Activated B cell treated with CpG ODN at 0.5 μM for 24 hours (primary cell): ENCODE data around the gene SHISA7. TPM values are rescaled to one million over a fixed set of nuclear protein-coding genes. Genes with fewer than 3 reads are reported as not detected.

Experiments used
- ATAC-seq: fragments of 200-7000 bp; cut with Tn5 transposase; one replicate; pipeline ENCODE4 v1.10.0; 2021; ENCODE audit warnings: low read depth, mild to moderate bottlenecking, moderate library complexity
- CTCF ChIA-PET: fragments of 350-600 bp; sonication (Branson Sonifier 250); formaldehyde crosslinking; loops from one replicate; lab custom pipeline; 2021; ENCODE audit warnings: antibody characterized with exemption; lab: Charles Lee
- POLR2A ChIA-PET: fragments of 350-600 bp; sonication (Branson Sonifier 250); formaldehyde crosslinking; loops from one replicate; lab custom pipeline; 2021; ENCODE audit warnings: antibody characterized with exemption; lab: Charles Lee
- DNase-seq: peaks from one replicate; pipeline ENCODE4 v3.0.0; 2022
- H3K27ac Mint-ChIP-seq: one replicate; pipeline ENCODE4 v1.8.0; 2020; ENCODE audit warnings: mixed read lengths
- H3K27me3 Mint-ChIP-seq: one replicate; pipeline ENCODE4 v1.8.0; 2021; ENCODE audit warnings: mixed read lengths
- H3K36me3 Mint-ChIP-seq: one replicate; pipeline ENCODE4 v1.8.0; 2021; ENCODE audit warnings: low read depth, mixed read lengths
- H3K4me1 Mint-ChIP-seq: one replicate; pipeline ENCODE4 v1.8.0; 2021; ENCODE audit warnings: mixed read lengths
- H3K4me3 Mint-ChIP-seq: one replicate; pipeline ENCODE4 v1.8.0; 2020; ENCODE audit warnings: mild to moderate bottlenecking, mixed read lengths
- H3K9me3 Mint-ChIP-seq: one replicate; pipeline ENCODE4 v1.8.0; 2020; ENCODE audit warnings: mixed read lengths
- CTCF ChIP-seq: fragments of 200-600 bp; IDR thresholded peaks from one replicate; pipeline ENCODE4 v1.8.0; 2022; ENCODE audit warnings: antibody characterized with exemption, mild to moderate bottlenecking
- intact Hi-C: fragments of 100-400 bp; cut with micrococcal nuclease; formaldehyde crosslinking; loops from one replicate; pipeline ENCODE4 v1.15.1; 2024
- total RNA-seq: library from RNA; stranded (reverse); gene quantifications from 2 replicates; pipeline ENCODE4 v1.2.3, GENCODE V29; 2022

The SHISA7 gene
- total RNA-seq = not detected in 2 replicates

DNA sequence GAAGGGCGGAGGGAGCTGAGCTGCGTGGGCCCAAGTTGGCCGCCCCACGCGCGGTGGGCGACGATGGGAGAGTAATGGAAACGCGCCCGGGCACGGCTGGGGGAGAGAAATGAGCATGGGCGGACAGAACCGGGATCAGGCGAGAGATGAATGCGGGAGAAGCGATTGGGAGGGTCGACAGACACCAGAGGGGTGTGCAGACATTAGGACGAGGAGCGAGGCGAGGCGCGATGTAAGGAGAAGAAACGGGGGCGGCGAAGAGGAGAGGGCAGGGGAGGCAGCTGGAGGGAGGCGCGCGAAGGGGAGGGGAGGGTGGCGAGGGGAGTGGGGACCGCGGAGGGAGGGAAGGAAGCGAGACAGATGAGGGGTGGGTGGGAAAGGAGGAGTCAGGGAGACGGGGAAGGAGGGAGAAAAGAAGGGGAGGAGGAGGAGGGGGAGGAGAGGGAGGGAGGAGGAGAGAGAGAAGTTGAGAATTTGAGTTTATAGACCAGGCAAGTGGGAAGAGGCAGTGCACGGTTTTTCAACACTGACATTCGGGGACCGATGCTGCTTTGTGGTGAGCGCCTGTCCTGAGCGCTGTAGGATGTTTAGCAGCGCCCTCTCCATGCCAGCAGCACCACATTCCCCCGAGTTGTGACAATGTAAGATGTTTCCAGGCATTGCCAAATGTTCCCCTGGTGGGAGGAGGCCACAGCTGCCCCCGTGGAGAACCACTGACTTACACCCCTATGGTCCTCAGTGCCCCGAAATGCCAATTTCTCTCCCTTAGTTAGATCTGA lies at the start of gene SHISA7:
TSS of gene SHISA7 (minus strand) at position 256 of the 779 bp plus-strand sequence. CDS start 437 bp downstream, outside the sequence.
- CTCF ChIA-PET = no interaction called here
- H3K4me3 Mint-ChIP-seq = no peak within 1 kb of the TSS
- POLR2A ChIA-PET = interaction anchor here (0.6 to 1.7 kb wide), 2 partner anchors 36 to 170 kb away, joined by 4 read pairs; partner anchors contain the start of gene UBE2S
- DNase-seq = no peak
- ATAC-seq = no peak
- H3K27me3 Mint-ChIP-seq = peaks cover 55% of the 10 kb centered on the region
- no peaks in the 10 kb centered on the region for H3K9me3 Mint-ChIP-seq
- no peak within 1 kb of the TSS for H3K27ac Mint-ChIP-seq
- intact Hi-C loops = no loop called here
- H3K36me3 Mint-ChIP-seq = no peaks in the 10 kb centered on the region
- TF ChIP-seq CTCF = no peak
- H3K4me1 Mint-ChIP-seq = peaks cover 17% of the 10 kb centered on the region

GRCh38 chr19:55492362-55492944 lies 49.4 kb upstream of the SHISA7 start:
- ChIA-PET POLR2A (no interaction called here), CTCF (interaction anchor here (1.2 to 1.5 kb wide), 3 partner anchors 11 to 139 kb away, joined by 3 to 6 read pairs (median 3); no protein-coding TSS in a partner anchor)
- no peak overlapping the region for H3K4me3 Mint-ChIP-seq
- peaks cover 9% of the 10 kb centered on the region for H3K27me3 Mint-ChIP-seq
- ATAC-seq (no peak), DNase-seq (no peak)
- H3K36me3 Mint-ChIP-seq = no peaks in the 10 kb centered on the region
- no peaks in the 10 kb centered on the region for H3K4me1 Mint-ChIP-seq
- no peak for TF ChIP-seq CTCF
- no peaks in the 10 kb centered on the region for H3K9me3 Mint-ChIP-seq
- intact Hi-C loops = no loop called here
- no peak overlapping the region for H3K27ac Mint-ChIP-seq

GRCh38 chr19:55491546-55492360 lies 48.7 kb upstream of the SHISA7 start:
- DNase-seq (no peak), ATAC-seq (no peak)
- CTCF ChIA-PET = interaction anchor here (1.2 to 1.5 kb wide), 3 partner anchors 12 to 139 kb away, joined by 3 to 6 read pairs (median 3); no protein-coding TSS in a partner anchor
- POLR2A ChIA-PET = no interaction called here
- intact Hi-C loops = no loop called here
- no peaks in the 10 kb centered on the region for H3K36me3 Mint-ChIP-seq
- peaks cover 9% of the 10 kb centered on the region for H3K27me3 Mint-ChIP-seq
- no peaks in the 10 kb centered on the region for H3K9me3 Mint-ChIP-seq
- H3K27ac Mint-ChIP-seq = no peak overlapping the region
- H3K4me1 Mint-ChIP-seq = peaks cover 3% of the 10 kb centered on the region
- H3K4me3 Mint-ChIP-seq = no peak overlapping the region
- no peak for TF ChIP-seq CTCF

DNA sequence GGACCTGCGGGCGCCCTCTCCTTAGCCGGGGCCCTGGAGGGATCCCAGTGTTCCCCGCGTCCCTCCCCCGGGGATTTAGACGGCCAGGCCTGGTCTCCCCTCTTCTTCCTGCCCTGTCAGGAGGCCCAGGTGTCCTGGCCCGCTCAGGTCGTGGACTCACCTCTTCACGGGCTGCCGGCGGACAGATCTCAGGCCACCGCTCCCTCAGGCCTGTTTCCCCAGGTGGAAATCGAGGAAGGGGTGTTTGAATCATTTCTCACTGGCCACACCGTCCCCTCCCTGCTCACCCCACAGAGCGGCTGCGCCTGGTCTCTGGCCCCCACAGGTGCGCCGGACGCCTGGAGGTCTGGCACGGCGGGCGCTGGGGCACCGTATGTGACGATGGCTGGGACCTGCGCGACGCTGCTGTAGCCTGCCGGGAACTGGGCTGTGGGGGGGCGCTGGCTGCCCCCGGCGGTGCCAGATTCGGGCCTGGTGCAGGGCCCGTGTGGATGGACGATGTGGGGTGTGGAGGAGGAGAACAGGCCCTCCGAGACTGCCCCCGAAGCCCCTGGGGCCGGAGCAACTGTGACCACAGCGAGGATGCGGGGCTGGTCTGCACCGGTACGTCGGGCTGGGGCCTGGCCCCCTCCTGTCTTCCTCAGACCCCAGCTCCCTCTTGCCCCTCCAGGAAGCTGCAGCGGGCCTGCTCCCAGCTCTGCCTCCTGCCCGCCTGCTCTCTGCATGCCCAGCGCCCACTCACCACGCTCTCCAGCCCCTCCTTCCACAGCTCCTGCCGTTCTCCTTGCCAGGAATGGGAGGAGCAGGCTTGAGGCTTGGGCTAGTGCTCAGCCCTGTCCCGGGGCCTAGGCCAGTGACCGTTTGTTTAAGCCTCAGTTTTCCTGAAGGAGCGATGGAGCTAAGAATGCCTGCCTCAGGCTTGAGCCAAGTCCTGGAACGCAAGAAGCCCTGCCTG lies 47.7 kb upstream of the SHISA7 start:
- intact Hi-C loops = no loop called here
- H3K36me3 Mint-ChIP-seq = no peaks in the 10 kb centered on the region

More for the DNA sequence above, 47.7 kb upstream of the SHISA7 start:
- Mint-ChIP-seq H3K27me3 (peaks cover 9% of the 10 kb centered on the region), H3K9me3 (no peaks in the 10 kb centered on the region), H3K27ac (no peak overlapping the region), H3K4me1 (peaks cover 7% of the 10 kb centered on the region), H3K4me3 (no peak overlapping the region)
- TF ChIP-seq CTCF = no peak
- no peak for ATAC-seq
- no peak for DNase-seq
- ChIA-PET POLR2A (no interaction called here), CTCF (interaction anchor here (1.2 to 1.5 kb wide), 3 partner anchors 13 to 140 kb away, joined by 3 to 6 read pairs (median 3); no protein-coding TSS in a partner anchor)
